Chondrocyte (in vitro differentiated cells): Measurements from ENCODE around the gene SMARCA2. TPM values are rescaled to one million over a fixed set of nuclear protein-coding genes. Genes with fewer than 3 reads are reported as not detected.

Source experiments
- DNase-seq: peaks from one replicate; pipeline ENCODE4 v3.0.0; 2021; ENCODE audit warnings: mixed read lengths, low spot score
- H3K27ac Mint-ChIP-seq: one replicate; pipeline ENCODE4 v1.8.0; 2021; ENCODE audit warnings: mild to moderate bottlenecking, moderate library complexity, mixed read lengths; ENCODE audit not compliant: unreplicated experiment
- H3K27me3 Mint-ChIP-seq: 2 replicates; pipeline ENCODE4 v1.8.0; 2021; ENCODE audit warnings: low read depth, mixed read lengths
- H3K36me3 Mint-ChIP-seq: 2 replicates; pipeline ENCODE4 v1.8.0; 2021; ENCODE audit warnings: low read depth, mixed read lengths
- H3K4me1 Mint-ChIP-seq: 2 replicates; pipeline ENCODE4 v1.8.0; 2021; ENCODE audit warnings: low read depth, mild to moderate bottlenecking, mixed read lengths
- H3K4me3 Mint-ChIP-seq: one replicate; pipeline ENCODE4 v1.8.0; 2021; ENCODE audit warnings: mild to moderate bottlenecking, moderate library complexity, mixed read lengths; ENCODE audit not compliant: unreplicated experiment
- H3K9me3 Mint-ChIP-seq: 2 replicates; pipeline ENCODE4 v1.8.0; 2021; ENCODE audit warnings: low read depth, mixed read lengths
- CTCF ChIP-seq: fragments of 200-600 bp; sonication (generic); IDR thresholded peaks from 2 replicates; pipeline ENCODE4 v1.5.0; 2021; ENCODE audit warnings: antibody characterized with exemption, mild to moderate bottlenecking, moderate library complexity
- total RNA-seq: library from RNA; stranded (reverse); gene quantifications from 3 replicates; pipeline ENCODE4 v1.2.1, GENCODE V29; 2021

Gene SMARCA2
- total RNA-seq, 1 donor from 2014 or later, result 95.1 TPM

- Mint-ChIP-seq H3K9me3 (peaks cover 8% of the 10 kb centered on the region), H3K36me3 (peaks cover 2% of the 10 kb centered on the region), H3K4me3 (no peak overlapping the region), H3K27ac (no peak overlapping the region), H3K4me1 (peaks cover 11% of the 10 kb centered on the region), H3K27me3 (no peaks in the 10 kb centered on the region)
- no peak for DNase-seq
- no peak for TF ChIP-seq CTCF
Measured at GRCh38 chr9:2227144-2227867, 212.2 kb downstream of the SMARCA2 start.

- peak; percentile 74 for TF ChIP-seq CTCF
- Mint-ChIP-seq H3K4me1 (peaks cover 11% of the 10 kb centered on the region), H3K27ac (no peak overlapping the region), H3K9me3 (peaks cover 5% of the 10 kb centered on the region), H3K36me3 (no peaks in the 10 kb centered on the region), H3K4me3 (no peak overlapping the region), H3K27me3 (no peaks in the 10 kb centered on the region)
- DNase-seq, result no peak
Measured at GRCh38 chr9:2228132-2228531, 213.0 kb downstream of the SMARCA2 start.

- H3K27me3 Mint-ChIP-seq, result peaks cover 2% of the 10 kb centered on the region
- no peak for DNase-seq
- no peak overlapping the region for H3K27ac Mint-ChIP-seq
- peaks cover 5% of the 10 kb centered on the region for H3K9me3 Mint-ChIP-seq
- H3K4me3 Mint-ChIP-seq, result no peak overlapping the region
- no peaks in the 10 kb centered on the region for H3K36me3 Mint-ChIP-seq
- H3K4me1 Mint-ChIP-seq, result peaks cover 11% of the 10 kb centered on the region
- no peak for TF ChIP-seq CTCF
Measured at GRCh38 chr9:2228641-2229040, 213.5 kb downstream of the SMARCA2 start.

GRCh38 chr9:2229109-2229721 is 214.1 kb downstream of the SMARCA2 start:
- H3K4me1 Mint-ChIP-seq, result peaks cover 12% of the 10 kb centered on the region
- no peak overlapping the region for H3K27ac Mint-ChIP-seq
- no peak overlapping the region for H3K4me3 Mint-ChIP-seq
- H3K27me3 Mint-ChIP-seq, result peaks cover 2% of the 10 kb centered on the region
- TF ChIP-seq CTCF, result no peak
- DNase-seq, result no peak
- peaks cover 5% of the 10 kb centered on the region for H3K9me3 Mint-ChIP-seq
- H3K36me3 Mint-ChIP-seq, result no peaks in the 10 kb centered on the region

GRCh38 chr9:2230362-2230761 is 215.2 kb downstream of the SMARCA2 start:
- TF ChIP-seq CTCF, result peak; percentile 24
- Mint-ChIP-seq H3K4me3 (no peak overlapping the region), H3K4me1 (peaks cover 22% of the 10 kb centered on the region), H3K27me3 (peaks cover 2% of the 10 kb centered on the region), H3K9me3 (peaks cover 5% of the 10 kb centered on the region), H3K36me3 (no peaks in the 10 kb centered on the region), H3K27ac (no peak overlapping the region)
- no peak for DNase-seq
